ENCODE results near the gene DCAF7.
A peak's percentile ranks its signal among the peaks of the same experiment; 100 is the strongest.

DCAF7 gene

GRCh38 chr17:63596856-63597586 is 46.7 kb downstream of the DCAF7 start:
- no peak overlapping the region for H3K4me3 ChIP-seq (ENCODE audit: low read length)
- no peak overlapping the region for H2AFZ ChIP-seq (ENCODE audit: low read depth, low read length)
- H3K36me3 ChIP-seq (ENCODE audit: insufficient read depth, low read length): peaks cover 16% of the 10 kb centered on the region
- H3K27me3 ChIP-seq (ENCODE audit: insufficient read depth, low read length): no peaks in the 10 kb centered on the region
- H3K9me3 ChIP-seq (ENCODE audit: low read length): no peaks in the 10 kb centered on the region
- H3K4me1 ChIP-seq (ENCODE audit: insufficient read depth, low read length): peaks cover 13% of the 10 kb centered on the region

GRCh38 chr17:63598281-63598680 is 48.0 kb downstream of the DCAF7 start:
- no peaks in the 10 kb centered on the region for H3K27me3 ChIP-seq (ENCODE audit: insufficient read depth, low read length)
- H3K9me3 ChIP-seq (ENCODE audit: low read length): no peaks in the 10 kb centered on the region
- peaks cover 6% of the 10 kb centered on the region for H3K36me3 ChIP-seq (ENCODE audit: insufficient read depth, low read length)
- peaks cover 13% of the 10 kb centered on the region for H3K4me1 ChIP-seq (ENCODE audit: insufficient read depth, low read length)
- no peak overlapping the region for H2AFZ ChIP-seq (ENCODE audit: low read depth, low read length)
- H3K4me3 ChIP-seq (ENCODE audit: low read length): no peak overlapping the region

GRCh38 chr17:63600569-63601438 is 50.5 kb downstream of the DCAF7 start, which contains the start of gene TACO1:
Gene TACO1 (plus strand): TSS chr17:63600895. CDS start chr17:63601084, 189 bp downstream.
- Histone ChIP-seq H3K4me1 (ENCODE audit: insufficient read depth, low read length) (peaks cover 13% of the 10 kb centered on the region), H3K36me3 (ENCODE audit: insufficient read depth, low read length) (peaks cover 22% of the 10 kb centered on the region), H2AFZ (ENCODE audit: low read depth, low read length) (peak within 1 kb of the TSS; percentile 96), H3K4me3 (ENCODE audit: low read length) (peak within 1 kb of the TSS; percentile 88), H3K27me3 (ENCODE audit: insufficient read depth, low read length) (no peaks in the 10 kb centered on the region), H3K9me3 (ENCODE audit: low read length) (no peaks in the 10 kb centered on the region)

- H3K27me3 ChIP-seq (ENCODE audit: insufficient read depth, low read length): no peaks in the 10 kb centered on the region
- no peaks in the 10 kb centered on the region for H3K9me3 ChIP-seq (ENCODE audit: low read length)
- H2AFZ ChIP-seq (ENCODE audit: low read depth, low read length): peak overlapping the region; percentile 96
- H3K4me1 ChIP-seq (ENCODE audit: insufficient read depth, low read length): peaks cover 13% of the 10 kb centered on the region
- peaks cover 30% of the 10 kb centered on the region for H3K36me3 ChIP-seq (ENCODE audit: insufficient read depth, low read length)
- H3K4me3 ChIP-seq (ENCODE audit: low read length): peak overlapping the region; percentile 88
These were observed 51.4 kb downstream of the DCAF7 start for GRCh38 chr17:63601439-63602371.

GRCh38 chr17:63609816-63610573 is 59.7 kb downstream of the DCAF7 start:
- no peaks in the 10 kb centered on the region for H3K27me3 ChIP-seq (ENCODE audit: insufficient read depth, low read length)
- H2AFZ ChIP-seq (ENCODE audit: low read depth, low read length): no peak overlapping the region
- peaks cover 40% of the 10 kb centered on the region for H3K36me3 ChIP-seq (ENCODE audit: insufficient read depth, low read length)
- no peaks in the 10 kb centered on the region for H3K4me1 ChIP-seq (ENCODE audit: insufficient read depth, low read length)
- H3K9me3 ChIP-seq (ENCODE audit: low read length): no peaks in the 10 kb centered on the region
- H3K4me3 ChIP-seq (ENCODE audit: low read length): no peak overlapping the region

GRCh38 chr17:63610854-63611253 is 60.6 kb downstream of the DCAF7 start:
- Histone ChIP-seq H3K27me3 (ENCODE audit: insufficient read depth, low read length) (no peaks in the 10 kb centered on the region), H3K4me1 (ENCODE audit: insufficient read depth, low read length) (no peaks in the 10 kb centered on the region), H3K36me3 (ENCODE audit: insufficient read depth, low read length) (peaks cover 32% of the 10 kb centered on the region), H2AFZ (ENCODE audit: low read depth, low read length) (no peak overlapping the region), H3K4me3 (ENCODE audit: low read length) (no peak overlapping the region), H3K9me3 (ENCODE audit: low read length) (no peaks in the 10 kb centered on the region)

GRCh38 chr17:63611354-63611753 is 61.1 kb downstream of the DCAF7 start:
- Histone ChIP-seq H3K27me3 (ENCODE audit: insufficient read depth, low read length) (no peaks in the 10 kb centered on the region), H3K36me3 (ENCODE audit: insufficient read depth, low read length) (peaks cover 27% of the 10 kb centered on the region), H3K4me3 (ENCODE audit: low read length) (no peak overlapping the region), H3K4me1 (ENCODE audit: insufficient read depth, low read length) (no peaks in the 10 kb centered on the region), H2AFZ (ENCODE audit: low read depth, low read length) (no peak overlapping the region), H3K9me3 (ENCODE audit: low read length) (no peaks in the 10 kb centered on the region)

GRCh38 chr17:63613663-63614062 is 63.4 kb downstream of the DCAF7 start:
- Histone ChIP-seq H3K9me3 (ENCODE audit: low read length) (no peaks in the 10 kb centered on the region), H3K27me3 (ENCODE audit: insufficient read depth, low read length) (no peaks in the 10 kb centered on the region), H2AFZ (ENCODE audit: low read depth, low read length) (no peak overlapping the region), H3K36me3 (ENCODE audit: insufficient read depth, low read length) (peaks cover 4% of the 10 kb centered on the region), H3K4me3 (ENCODE audit: low read length) (no peak overlapping the region), H3K4me1 (ENCODE audit: insufficient read depth, low read length) (no peaks in the 10 kb centered on the region)

- no peaks in the 10 kb centered on the region for H3K9me3 ChIP-seq (ENCODE audit: low read length)
- H3K4me1 ChIP-seq (ENCODE audit: insufficient read depth, low read length): peaks cover 19% of the 10 kb centered on the region
- H3K4me3 ChIP-seq (ENCODE audit: low read length): peak overlapping the region; percentile 59
- no peaks in the 10 kb centered on the region for H3K27me3 ChIP-seq (ENCODE audit: insufficient read depth, low read length)
- H2AFZ ChIP-seq (ENCODE audit: low read depth, low read length): peak overlapping the region; percentile 72
- H3K36me3 ChIP-seq (ENCODE audit: insufficient read depth, low read length): no peaks in the 10 kb centered on the region
These were observed 71.0 kb downstream of the DCAF7 start for GRCh38 chr17:63621229-63621683.

- Histone ChIP-seq H3K9me3 (ENCODE audit: low read length) (no peaks in the 10 kb centered on the region), H3K4me3 (ENCODE audit: low read length) (peak within 1 kb of the TSS; percentile 94), H3K4me1 (ENCODE audit: insufficient read depth, low read length) (peaks cover 19% of the 10 kb centered on the region), H3K27me3 (ENCODE audit: insufficient read depth, low read length) (no peaks in the 10 kb centered on the region), H3K36me3 (ENCODE audit: insufficient read depth, low read length) (no peaks in the 10 kb centered on the region), H2AFZ (ENCODE audit: low read depth, low read length) (peak within 1 kb of the TSS; percentile 72)
These were observed 71.7 kb downstream of the DCAF7 start, which contains the start of gene MAP3K3 for GRCh38 chr17:63621684-63622573. Gene MAP3K3 (plus strand): TSS chr17:63622417. CDS start chr17:63622760, 343 bp downstream.

- H3K4me3 ChIP-seq (ENCODE audit: low read length): peak overlapping the region; percentile 94
- no peaks in the 10 kb centered on the region for H3K9me3 ChIP-seq (ENCODE audit: low read length)
- H3K4me1 ChIP-seq (ENCODE audit: insufficient read depth, low read length): peaks cover 19% of the 10 kb centered on the region
- no peak overlapping the region for H2AFZ ChIP-seq (ENCODE audit: low read depth, low read length)
- no peaks in the 10 kb centered on the region for H3K36me3 ChIP-seq (ENCODE audit: insufficient read depth, low read length)
- H3K27me3 ChIP-seq (ENCODE audit: insufficient read depth, low read length): no peaks in the 10 kb centered on the region
These were observed 72.5 kb downstream of the DCAF7 start for GRCh38 chr17:63622574-63623390.
